Measurements from ENCODE around the gene SCN4B.

The SCN4B gene

DNA sequence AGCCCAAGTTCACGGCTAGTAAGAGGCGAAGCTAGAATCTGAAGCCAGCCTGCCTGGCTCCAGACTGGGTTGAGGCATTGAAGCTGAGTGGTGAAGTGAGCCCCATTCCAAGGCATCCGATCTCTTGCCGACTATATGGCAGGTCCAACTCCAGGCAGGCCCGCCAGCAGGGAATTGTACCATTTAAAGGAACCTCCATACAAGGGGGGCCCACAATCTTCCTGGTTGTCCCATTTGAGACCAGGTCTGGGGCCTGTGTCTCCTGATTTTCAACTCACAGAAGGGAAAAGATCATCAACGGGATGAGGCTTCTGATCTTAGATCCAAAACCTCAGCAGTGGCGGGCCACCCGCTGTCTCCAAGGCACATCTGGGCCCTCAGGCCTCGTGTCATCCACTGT lies 19.7 kb upstream of the SCN4B start:
- DNase-seq, result no peak

GRCh38 chr11:118171269-118172062 lies 18.8 kb upstream of the SCN4B start:
- peak; percentile 83 for DNase-seq

- peak; percentile 25 for DNase-seq
Observed at GRCh38 chr11:118170882-118171268, 18.3 kb upstream of the SCN4B start.

DNA sequence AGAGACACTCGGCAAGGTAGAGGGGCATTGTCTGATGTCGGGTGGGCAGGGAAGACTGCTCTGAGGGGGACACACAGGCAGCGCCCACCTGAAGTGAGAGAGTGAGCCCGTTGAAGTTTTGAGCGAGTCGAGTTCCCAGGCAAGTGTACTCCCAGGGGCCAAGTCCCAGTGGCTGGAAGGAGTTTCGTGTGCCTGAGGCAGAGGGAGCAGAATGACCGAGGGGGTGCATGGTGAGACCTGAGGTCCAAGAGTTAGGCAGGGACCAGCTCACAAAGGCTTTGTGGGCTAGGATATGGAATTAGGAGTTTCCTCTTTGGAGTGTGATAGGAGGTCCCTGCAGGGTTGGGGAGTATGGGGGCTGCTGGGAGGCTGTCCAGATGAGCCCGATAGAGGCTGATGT lies 17.6 kb upstream of the SCN4B start:
- no peak for DNase-seq

GRCh38 chr11:118169300-118170140 lies 16.9 kb upstream of the SCN4B start:
- DNase-seq, result no peak

- no peak for DNase-seq
Observed at GRCh38 chr11:118168751-118169150, 16.1 kb upstream of the SCN4B start.

DNA sequence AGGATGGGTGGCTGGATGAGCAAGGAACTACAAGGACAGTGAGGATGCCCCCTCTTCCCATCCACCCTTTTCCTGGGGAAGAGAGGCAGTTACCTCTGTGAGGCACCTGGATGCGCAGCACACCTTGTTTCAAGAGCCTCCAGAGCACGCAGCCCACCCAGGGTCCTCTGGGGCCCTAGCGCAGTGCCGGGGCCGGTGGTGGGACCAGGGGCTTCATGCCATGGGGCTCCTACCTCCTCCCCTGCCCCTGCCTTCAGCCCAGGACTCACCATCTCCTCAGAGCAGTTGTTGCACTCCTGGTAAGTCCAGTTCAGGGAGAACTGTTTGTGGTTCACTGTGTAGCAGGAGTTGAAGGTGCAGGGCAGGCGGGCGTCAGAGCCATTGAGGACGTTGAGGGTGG lies 15.7 kb upstream of the SCN4B start:
- no peak for DNase-seq

- DNase-seq, result no peak
Observed at GRCh38 chr11:118167906-118168305, 15.3 kb upstream of the SCN4B start.

- no peak for DNase-seq
Observed at GRCh38 chr11:118167253-118167652, 14.6 kb upstream of the SCN4B start.

- no peak for DNase-seq
Observed at GRCh38 chr11:118166641-118167040, 14.0 kb upstream of the SCN4B start.

DNA sequence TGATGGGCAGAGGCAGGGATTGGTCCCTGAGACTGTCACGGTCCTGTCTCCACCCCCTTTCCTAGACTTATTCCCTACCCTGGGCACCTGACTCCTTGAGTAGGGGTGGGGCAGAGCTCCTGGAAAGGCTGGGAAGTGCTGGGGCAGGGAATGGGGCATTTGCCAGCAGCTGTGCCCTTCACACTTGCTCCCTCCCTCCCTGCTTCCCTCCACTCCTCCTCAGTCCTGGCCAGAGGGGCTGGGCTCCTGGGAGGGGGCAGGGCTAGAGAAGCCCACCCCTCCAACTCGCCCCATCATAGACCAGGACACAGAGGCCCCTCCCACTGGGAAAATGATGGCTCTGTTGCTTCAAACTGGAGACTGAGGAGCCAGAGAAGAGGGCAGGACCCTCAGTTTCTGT lies 12.3 kb upstream of the SCN4B start:
- no peak for DNase-seq

- no peak for DNase-seq
Observed at GRCh38 chr11:118163494-118163893, 10.9 kb upstream of the SCN4B start.

GRCh38 chr11:118162846-118163245 lies 10.2 kb upstream of the SCN4B start:
- no peak for DNase-seq

GRCh38 chr11:118161786-118162185 lies 9.2 kb upstream of the SCN4B start:
- no peak for DNase-seq

DNA sequence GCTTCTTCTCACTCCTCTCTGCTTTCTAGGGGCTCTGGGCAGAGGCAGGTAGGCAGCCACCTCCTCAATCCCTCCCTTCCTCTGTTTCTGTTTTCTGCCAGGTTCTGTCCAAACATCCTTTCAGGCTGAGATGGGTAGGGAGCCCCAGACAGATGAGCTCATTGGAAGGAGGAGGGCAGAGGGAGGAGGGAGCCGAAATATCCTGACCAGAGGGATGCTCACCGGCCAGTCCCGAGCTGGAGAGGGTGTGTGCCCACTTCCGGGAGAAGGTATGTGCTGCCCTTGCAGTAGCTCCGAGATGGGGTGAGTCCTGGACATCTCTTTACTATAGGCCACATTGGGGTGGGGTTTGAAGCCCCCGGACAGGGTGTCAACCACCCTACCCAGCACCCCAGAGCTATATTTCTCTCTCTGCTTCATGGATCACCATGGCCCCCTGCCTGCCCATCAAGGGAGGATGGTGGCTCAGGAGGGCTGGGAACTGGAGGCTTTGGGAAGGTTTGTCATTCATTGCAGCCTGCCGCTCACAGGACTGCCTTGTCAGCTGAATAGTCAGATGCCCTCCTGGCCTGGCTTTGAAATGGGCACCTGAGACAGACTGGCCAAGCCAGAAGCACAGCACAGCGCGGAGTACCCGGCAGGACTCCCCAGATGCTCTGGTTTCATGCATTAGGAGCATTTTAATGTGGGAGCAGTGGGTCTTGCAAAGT lies 4.7 kb upstream of the SCN4B start:
- no peak for DNase-seq

- peak; percentile 41 for DNase-seq
Observed at GRCh38 chr11:118156531-118157185, 4.0 kb upstream of the SCN4B start.

- DNase-seq, result no peak
Observed at GRCh38 chr11:118155776-118156530, 3.3 kb upstream of the SCN4B start.

DNA sequence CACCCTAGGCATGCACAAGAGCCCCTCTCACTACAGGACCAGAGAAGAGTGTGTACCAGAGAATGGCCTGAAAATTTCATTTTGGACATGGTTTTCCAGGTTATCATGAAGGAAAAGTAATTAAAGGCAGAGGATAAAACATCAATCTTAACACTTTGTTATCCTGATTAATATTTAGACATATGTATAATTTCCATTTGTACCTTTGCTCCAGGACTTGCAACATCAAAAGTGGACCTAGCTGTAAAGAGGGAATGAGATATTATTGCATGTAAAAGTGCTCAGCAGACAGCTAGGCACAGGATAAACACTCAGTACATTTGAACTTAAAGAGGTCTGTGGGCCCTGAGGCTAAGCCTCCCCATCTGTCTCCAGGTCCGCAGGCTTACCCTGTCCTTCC lies 2.0 kb upstream of the SCN4B start:
- no peak for DNase-seq

DNA sequence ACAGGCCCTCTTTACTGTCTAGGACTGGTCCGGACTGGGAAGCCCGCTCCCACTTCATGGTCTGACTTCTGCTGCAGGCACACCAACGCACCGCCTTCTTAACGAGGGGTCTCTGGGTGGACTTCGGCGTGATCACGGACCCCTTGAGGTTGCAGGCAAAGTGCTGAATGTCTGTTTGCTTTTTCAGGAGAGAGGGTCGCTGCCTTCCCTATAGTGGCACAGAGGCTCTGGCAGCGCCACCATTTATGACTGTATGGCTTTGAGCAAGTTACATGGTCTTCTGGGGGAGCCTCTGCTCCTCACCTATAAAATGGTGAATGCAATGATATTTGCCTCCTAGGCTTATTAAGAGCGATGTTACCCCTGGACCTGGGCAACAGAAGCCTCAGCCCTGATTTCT lies 1.4 kb upstream of the SCN4B start:
- no peak for DNase-seq

GRCh38 chr11:118153516-118153915 lies 893 bp upstream of the SCN4B start:
- DNase-seq, result no peak

- DNase-seq, result no peak
Observed at GRCh38 chr11:118152020-118152551, 537 bp downstream of the SCN4B start.

DNA sequence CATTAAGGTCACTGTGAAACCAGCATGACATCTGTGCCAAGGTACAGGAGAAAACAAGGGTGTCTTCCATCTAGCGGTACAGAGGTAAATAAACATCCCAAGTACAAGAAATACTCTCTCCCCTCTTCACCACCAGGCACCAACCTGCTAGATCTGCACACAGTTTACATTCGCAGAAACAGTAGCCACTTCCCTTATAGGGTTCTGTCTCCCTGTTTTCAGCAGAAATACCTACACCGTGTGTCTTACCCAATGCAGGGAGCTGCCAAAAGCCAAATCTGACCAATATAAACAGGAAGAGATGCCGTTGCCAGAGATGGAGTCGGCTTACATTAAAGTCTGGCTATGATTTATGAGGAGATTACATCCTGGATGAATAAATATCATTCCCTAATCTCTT lies 1.2 kb downstream of the SCN4B start:
- no peak for DNase-seq

Measured in RPMI8226 (cell line).